K562 treated with DMSO at 1 percent for 4 hours (cell line): ENCODE data around the gene CCL16. TPM values are rescaled to one million over a fixed set of nuclear protein-coding genes. Genes with fewer than 3 reads are reported as not detected.

Experiments
- total RNA-seq: library from RNA; unstranded; fragments of 300-600 nt; gene quantifications from 2 replicates; pipeline ENCODE4 v1.2.3, GENCODE V29; 2022; ENCODE audit not compliant: insufficient read depth

Gene CCL16
- total RNA-seq, result not detected in 2 replicates

GRCh38 chr17:35981246-35981645 is at the start of gene CCL16:
Gene CCL16, minus strand, starts transcription at chr17:35981497. Its CDS starts 77 bp downstream, at chr17:35981420.

GRCh38 chr17:36017799-36018198 is 36.5 kb upstream of the CCL16 start, which contains the start of gene CCL23:
Gene CCL23, minus strand, starts transcription at chr17:36017972. Its CDS starts 75 bp downstream, at chr17:36017897.

GRCh38 chr17:36001110-36001771 is 19.9 kb upstream of the CCL16 start, which contains the start of gene CCL15:
Gene CCL15, minus strand, starts transcription at chr17:36001553. Its CDS starts 61 bp downstream, at chr17:36001492.

GRCh38 chr17:35986643-35987042 is 5.3 kb upstream of the CCL16 start, which contains the start of gene CCL14:
Gene CCL14, minus strand, starts transcription at chr17:35986729. Its CDS starts 80 bp downstream, at chr17:35986649.

GRCh38 chr17:35943537-35943936 is 37.8 kb downstream of the CCL16 start, which contains the start of gene LYZL6:
Gene LYZL6, minus strand, starts transcription at chr17:35943713. Its CDS starts 4,357 bp downstream, at chr17:35939356.

GRCh38 chr17:35930211-35931065 is 50.9 kb downstream of the CCL16 start, which contains the start of gene RDM1:
Gene RDM1, minus strand, starts transcription at chr17:35930773. Its CDS starts 46 bp downstream, at chr17:35930727.

Other genes with a start within 250 kb of the CCL16 start
- 0.18 TPM in 1 of 2 replicates, not detected in the other for gene RASL10B, start 249.9 kb downstream of the CCL16 start, total RNA-seq
- not detected in 2 replicates for gene GAS2L2, start 228.3 kb downstream of the CCL16 start, total RNA-seq
- gene C17orf50, start 220.6 kb downstream of the CCL16 start, total RNA-seq, result not detected in 2 replicates
- not detected in 2 replicates for gene MMP28, start 185.9 kb downstream of the CCL16 start, total RNA-seq
- gene TAF15, start 172.0 kb downstream of the CCL16 start, total RNA-seq, result 163 and 198 TPM in 2 replicates
- gene HEATR9, start 112.6 kb downstream of the CCL16 start, total RNA-seq, result not detected in 2 replicates
- 0.86 TPM in 1 of 2 replicates, not detected in the other for gene CCL5, start 101.1 kb downstream of the CCL16 start, total RNA-seq
- gene RDM1, start 50.7 kb downstream of the CCL16 start, total RNA-seq, result 11.0 and 11.7 TPM in 2 replicates
- gene LYZL6, start 37.8 kb downstream of the CCL16 start, total RNA-seq, result not detected in 2 replicates
- not detected in 2 replicates for gene CCL14, start 5.2 kb upstream of the CCL16 start, total RNA-seq
- not detected in 2 replicates for gene CCL15, start 20.1 kb upstream of the CCL16 start, total RNA-seq
- gene CCL23, start 36.5 kb upstream of the CCL16 start, total RNA-seq, result not detected in 2 replicates
- not detected in 2 replicates for gene CCL18, start 82.8 kb upstream of the CCL16 start, total RNA-seq
- gene CCL3, start 108.6 kb upstream of the CCL16 start, total RNA-seq, result not detected in 2 replicates
- not detected in 2 replicates for gene CCL4, start 122.3 kb upstream of the CCL16 start, total RNA-seq
- gene TBC1D3B, start 195.1 kb upstream of the CCL16 start, total RNA-seq, result not detected in 2 replicates
- gene CCL3L1, start 215.3 kb upstream of the CCL16 start, total RNA-seq, result not detected in 2 replicates
- not detected in 2 replicates for gene CCL4L2, start 229.6 kb upstream of the CCL16 start, total RNA-seq